ENCODE results near the gene HRH2.
"Not testable (repeated sequence)": the region's sequence is repeated elsewhere in the genome, so short reads cannot be mapped to it uniquely, and the experiment has no call there.

Gene HRH2

DNA sequence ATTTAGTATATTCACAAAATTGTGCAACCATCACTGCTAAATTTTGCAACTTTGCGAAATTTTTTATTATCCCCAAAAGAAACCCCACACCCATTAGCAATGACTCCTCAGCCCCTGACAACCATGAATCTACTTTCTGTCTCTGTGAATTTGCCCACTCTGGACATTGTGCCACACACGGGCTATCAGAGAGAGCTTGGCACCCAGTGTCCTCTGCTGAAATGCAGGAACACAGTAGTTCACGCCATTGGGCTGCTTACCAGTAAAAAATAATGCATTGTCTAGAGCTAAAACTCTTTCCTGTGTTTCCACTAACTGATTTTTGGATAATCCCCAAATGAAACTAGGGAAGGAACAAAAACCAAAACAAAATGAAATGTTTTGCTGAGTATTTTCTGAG lies 60.0 kb downstream of the HRH2 start:
- Histone ChIP-seq H3K36me3 (ENCODE audit: control insufficient read depth, insufficient read depth, low read length) (no peaks in the 10 kb centered on the region), H3K27me3 (replicated peaks; ENCODE audit: control insufficient read depth, insufficient read depth, low read length) (no peaks in the 10 kb centered on the region), H3K4me3 (replicated peaks; ENCODE audit: low read depth, low read length) (no peak overlapping the region)
- no peak for DNase-seq (ENCODE audit: extremely low read depth, insufficient read length)
- TF ChIP-seq, protein P1, sequence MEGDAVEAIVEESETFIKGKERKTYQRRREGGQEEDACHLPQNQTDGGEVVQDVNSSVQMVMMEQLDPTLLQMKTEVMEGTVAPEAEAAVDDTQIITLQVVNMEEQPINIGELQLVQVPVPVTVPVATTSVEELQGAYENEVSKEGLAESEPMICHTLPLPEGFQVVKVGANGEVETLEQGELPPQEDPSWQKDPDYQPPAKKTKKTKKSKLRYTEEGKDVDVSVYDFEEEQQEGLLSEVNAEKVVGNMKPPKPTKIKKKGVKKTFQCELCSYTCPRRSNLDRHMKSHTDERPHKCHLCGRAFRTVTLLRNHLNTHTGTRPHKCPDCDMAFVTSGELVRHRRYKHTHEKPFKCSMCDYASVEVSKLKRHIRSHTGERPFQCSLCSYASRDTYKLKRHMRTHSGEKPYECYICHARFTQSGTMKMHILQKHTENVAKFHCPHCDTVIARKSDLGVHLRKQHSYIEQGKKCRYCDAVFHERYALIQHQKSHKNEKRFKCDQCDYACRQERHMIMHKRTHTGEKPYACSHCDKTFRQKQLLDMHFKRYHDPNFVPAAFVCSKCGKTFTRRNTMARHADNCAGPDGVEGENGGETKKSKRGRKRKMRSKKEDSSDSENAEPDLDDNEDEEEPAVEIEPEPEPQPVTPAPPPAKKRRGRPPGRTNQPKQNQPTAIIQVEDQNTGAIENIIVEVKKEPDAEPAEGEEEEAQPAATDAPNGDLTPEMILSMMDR (IDR thresholded peaks at IDR 0.05; ENCODE audit: insufficient read depth, low read length, poor library complexity, severe bottlenecking), result no peak

DNA sequence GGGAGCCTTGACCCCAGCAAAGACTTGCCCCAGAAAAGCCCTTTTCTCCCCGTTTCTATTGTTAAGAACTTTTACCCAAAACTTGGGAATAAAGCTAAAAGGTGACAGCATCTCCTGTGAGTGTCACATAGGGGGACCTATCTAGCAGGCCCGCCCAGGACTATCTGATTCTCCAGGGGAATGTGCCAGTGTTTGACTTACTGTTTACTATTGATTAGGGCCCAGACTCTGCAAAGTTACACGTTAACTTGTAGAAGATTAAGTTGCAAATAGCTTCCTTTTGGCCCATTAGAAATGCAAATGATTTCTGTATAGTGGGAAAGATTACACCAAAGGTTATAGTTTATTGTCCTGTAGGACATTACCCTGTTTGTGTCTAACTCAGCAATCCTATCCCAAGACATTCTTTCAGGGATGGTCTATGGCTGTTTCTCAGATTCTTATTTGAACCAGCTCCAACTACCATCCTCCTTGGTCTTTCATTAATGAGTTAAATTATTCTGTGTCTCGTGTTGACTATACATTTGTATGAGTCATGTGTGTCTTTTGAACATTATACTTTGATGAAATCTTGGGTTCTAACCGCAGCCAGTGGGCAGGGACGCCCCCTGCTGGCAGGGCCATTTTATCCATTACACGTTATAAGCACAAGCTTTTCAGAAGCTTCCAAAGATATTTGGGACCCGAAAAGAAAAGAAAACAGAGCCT lies 60.7 kb downstream of the HRH2 start:
- TF ChIP-seq, protein P1 (IDR thresholded peaks at IDR 0.05; ENCODE audit: insufficient read depth, low read length, poor library complexity, severe bottlenecking), result peak; percentile 49
- no peak for DNase-seq (ENCODE audit: extremely low read depth, insufficient read length)
- Histone ChIP-seq H3K4me3 (replicated peaks; ENCODE audit: low read depth, low read length) (no peak overlapping the region), H3K36me3 (ENCODE audit: control insufficient read depth, insufficient read depth, low read length) (no peaks in the 10 kb centered on the region), H3K27me3 (replicated peaks; ENCODE audit: control insufficient read depth, insufficient read depth, low read length) (no peaks in the 10 kb centered on the region)

DNA sequence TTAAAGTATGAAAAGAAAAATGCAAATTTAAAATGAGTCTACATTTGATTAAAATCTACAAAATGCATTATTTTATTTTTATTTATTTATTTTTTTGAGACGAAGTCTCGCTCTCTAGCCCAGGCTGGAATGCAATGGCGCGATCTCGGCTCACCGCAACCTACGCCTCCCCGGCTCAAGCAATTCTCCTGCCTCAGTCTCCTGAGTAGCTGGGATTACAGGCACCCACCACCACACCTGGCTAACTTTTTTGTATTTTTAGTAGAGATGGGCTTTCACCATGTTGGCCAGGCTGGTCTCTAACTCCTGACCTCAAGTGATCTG lies 61.2 kb downstream of the HRH2 start:
- DNase-seq (ENCODE audit: extremely low read depth, insufficient read length); H3K4me3 ChIP-seq (replicated peaks; ENCODE audit: low read depth, low read length); H3K27me3 ChIP-seq (replicated peaks; ENCODE audit: control insufficient read depth, insufficient read depth, low read length); H3K36me3 ChIP-seq (ENCODE audit: control insufficient read depth, insufficient read depth, low read length): not testable (repeated sequence)

DNA sequence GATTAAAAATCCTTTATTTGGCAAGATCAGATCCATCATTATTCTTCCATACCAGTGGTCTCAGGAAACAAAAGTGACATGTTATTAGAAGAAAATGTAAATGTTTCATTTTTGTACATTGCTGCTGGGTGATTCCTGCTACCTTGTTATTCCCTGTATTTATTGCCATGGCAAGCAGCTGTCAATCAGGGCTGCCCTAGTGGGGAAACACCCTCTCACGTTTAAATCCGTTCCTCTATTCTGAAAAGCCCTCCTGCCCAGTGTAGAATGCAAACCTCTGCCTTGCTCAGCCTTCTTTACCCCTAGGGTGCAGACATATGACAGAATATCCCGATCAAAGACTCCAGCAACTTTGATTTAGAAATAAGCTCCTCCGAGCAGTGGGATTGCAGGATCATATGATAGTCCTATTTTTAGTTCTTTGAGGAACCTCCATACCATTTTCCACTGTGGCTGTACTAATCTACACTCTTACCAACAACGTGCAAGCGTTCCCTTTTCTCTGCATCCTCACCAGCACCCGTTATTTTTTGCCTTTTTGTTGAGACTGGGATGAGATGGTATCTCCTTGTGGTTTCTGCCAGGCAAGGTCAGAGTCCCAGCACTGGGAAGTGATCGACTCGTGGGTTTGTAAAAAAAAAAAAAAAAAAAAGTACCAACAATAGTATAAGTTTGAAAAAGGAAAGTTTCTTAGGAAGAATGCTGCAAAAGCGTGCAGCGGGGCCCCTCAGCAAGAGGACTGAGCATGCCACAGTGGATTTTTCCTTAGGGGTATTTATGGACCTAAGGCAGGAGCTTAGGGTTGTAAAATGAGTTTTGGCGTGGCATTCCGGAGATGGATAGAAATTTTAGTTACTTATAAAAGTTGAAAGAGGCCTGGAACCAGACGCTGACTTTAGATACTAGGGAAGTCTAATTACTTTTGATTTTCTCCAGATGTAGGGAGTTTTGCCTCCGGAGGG lies 66.7 kb downstream of the HRH2 start:
- Histone ChIP-seq H3K4me3 (replicated peaks; ENCODE audit: low read depth, low read length) (no peak overlapping the region), H3K27me3 (replicated peaks; ENCODE audit: control insufficient read depth, insufficient read depth, low read length) (no peaks in the 10 kb centered on the region), H3K36me3 (ENCODE audit: control insufficient read depth, insufficient read depth, low read length) (no peaks in the 10 kb centered on the region)
- TF ChIP-seq, protein P1 (IDR thresholded peaks at IDR 0.05; ENCODE audit: insufficient read depth, low read length, poor library complexity, severe bottlenecking), result no peak
- no peak for DNase-seq (ENCODE audit: extremely low read depth, insufficient read length)

DNA sequence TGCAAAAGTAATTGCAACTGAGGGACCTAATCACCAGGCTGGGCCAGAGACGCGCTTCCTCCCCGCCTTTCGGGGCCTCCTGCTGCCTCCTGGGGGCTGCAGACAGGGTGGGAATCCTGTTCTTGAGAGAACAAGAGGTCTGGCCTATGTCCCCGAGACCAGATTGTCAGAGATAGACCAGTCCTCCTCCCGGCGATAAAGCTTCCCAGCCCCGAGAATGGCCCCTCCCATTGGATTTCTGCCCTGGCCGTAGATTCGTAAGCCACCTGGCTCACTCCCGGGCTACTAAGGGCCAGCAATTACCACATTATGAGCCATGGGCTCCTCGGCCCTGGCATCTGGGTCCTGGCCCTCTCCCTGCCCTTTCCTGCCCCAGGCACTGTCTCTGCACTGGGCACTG lies 70.4 kb downstream of the HRH2 start:
- no peak for DNase-seq (ENCODE audit: extremely low read depth, insufficient read length)
- Histone ChIP-seq H3K36me3 (ENCODE audit: control insufficient read depth, insufficient read depth, low read length) (no peaks in the 10 kb centered on the region), H3K4me3 (replicated peaks; ENCODE audit: low read depth, low read length) (no peak overlapping the region), H3K27me3 (replicated peaks; ENCODE audit: control insufficient read depth, insufficient read depth, low read length) (no peaks in the 10 kb centered on the region)
- TF ChIP-seq, protein P1 (IDR thresholded peaks at IDR 0.05; ENCODE audit: insufficient read depth, low read length, poor library complexity, severe bottlenecking), result no peak

Data from GM06990 (cell line).